Caco-2 (cell line): ENCODE data around the gene GALNT17. TPM values are rescaled to one million over a fixed set of nuclear protein-coding genes. Genes with fewer than 3 reads are reported as not detected.

ENCODE experiments used
- BruUV-seq: library from RNA; stranded (reverse); fragments of 400-500 nt; replicated peaks from 2 replicates; lab custom pipeline; 2021; lab: Mats Ljungman, UMichigan
- CTCF ChIA-PET: fragments of 300-600 bp; sonication (Branson Sonifier 250); formaldehyde crosslinking; loops from one replicate; lab custom pipeline; 2022; ENCODE audit warnings: antibody characterized with exemption; lab: Charles Lee
- POLR2A ChIA-PET: fragments of 300-600 bp; sonication (Branson Sonifier 250); formaldehyde crosslinking; loops from one replicate; lab custom pipeline; 2022; ENCODE audit warnings: antibody characterized with exemption; lab: Charles Lee
- DNase-seq, 2 experiments: peaks; one replicate each; pipeline versions ENCODE4 v3.0.0 to v3.0.0-alpha.2; 2020 to 2022
- H3K27me3 ChIP-seq: replicated peaks from 2 replicates; pipeline ENCODE4 v1.6.0; 2011; ENCODE audit warnings: low read length; ENCODE audit not compliant: control insufficient read depth, insufficient read depth
- H3K36me3 ChIP-seq: 2 replicates; pipeline ENCODE4 v1.5.1; 2011; ENCODE audit warnings: low read length; ENCODE audit not compliant: control insufficient read depth, insufficient read depth
- H3K4me1 ChIP-seq: fragments of 250-450 bp; sonication (Bioruptor Pico); 2 replicates; pipeline ENCODE4 v1.5.1; 2020; ENCODE audit warnings: mild to moderate bottlenecking
- H3K4me3 ChIP-seq: 2 replicates; pipeline ENCODE4 v1.5.1; 2011; ENCODE audit warnings: low read depth, mild to moderate bottlenecking, control low read depth, low read length
- H3K9me3 ChIP-seq: fragments of 250-450 bp; sonication (Bioruptor Pico); 2 replicates; pipeline ENCODE4 v1.5.1; 2020; ENCODE audit warnings: mild to moderate bottlenecking, moderate library complexity
- H3K27ac Mint-ChIP-seq: one replicate; pipeline ENCODE4 v1.8.0; 2022; ENCODE audit warnings: mixed read lengths; ENCODE audit not compliant: unreplicated experiment
- H3K27me3 Mint-ChIP-seq: one replicate; pipeline ENCODE4 v1.8.0; 2022; ENCODE audit warnings: mixed read lengths; ENCODE audit not compliant: insufficient read depth, unreplicated experiment
- H3K36me3 Mint-ChIP-seq: one replicate; pipeline ENCODE4 v1.8.0; 2022; ENCODE audit warnings: mild to moderate bottlenecking, mixed read lengths; ENCODE audit not compliant: insufficient read depth, unreplicated experiment
- H3K4me1 Mint-ChIP-seq: one replicate; pipeline ENCODE4 v1.8.0; 2022; ENCODE audit warnings: low read depth, mixed read lengths; ENCODE audit not compliant: unreplicated experiment
- H3K4me3 Mint-ChIP-seq: one replicate; pipeline ENCODE4 v1.8.0; 2022; ENCODE audit warnings: mild to moderate bottlenecking, moderate library complexity, mixed read lengths; ENCODE audit not compliant: unreplicated experiment
- H3K9me3 Mint-ChIP-seq: one replicate; pipeline ENCODE4 v1.8.0; 2022; ENCODE audit warnings: mixed read lengths; ENCODE audit not compliant: unreplicated experiment
- CTCF ChIP-seq, 2 experiments: fragments of 200-600 bp in 1 of 2; IDR thresholded peaks; 1 replicate in 1 of 2; 2 replicates in 1 of 2; pipeline versions ENCODE4 v1.5.1 to v1.8.0; 2011 to 2022; ENCODE audit warnings: antibody characterized with exemption in 1 of 2, control low read depth in 1 of 2, inconsistent platforms in 1 of 2, low read depth in 1 of 2, low read length in 1 of 2, mild to moderate bottlenecking in 1 of 2, moderate library complexity in 1 of 2; ENCODE audit not compliant: insufficient read depth in 1 of 2, severe bottlenecking in 1 of 2, unreplicated experiment in 1 of 2
- intact Hi-C: fragments of 100-400 bp; cut with micrococcal nuclease; formaldehyde crosslinking; loops from one replicate; pipeline ENCODE4 v1.10.0; 2022; ENCODE audit not compliant: unreplicated experiment
- total RNA-seq: library from RNA; stranded (reverse); gene quantifications from 2 replicates; pipeline ENCODE4 v1.2.3, GENCODE V29; 2022

GALNT17 gene
- total RNA-seq, 1 experiment from 2014 or later, result not detected

GRCh38 chr7:71560354-71560995, 428.5 kb downstream of the GALNT17 start:
- Mint-ChIP-seq H3K9me3 (peaks cover 11% of the 10 kb centered on the region), H3K36me3 (no peaks in the 10 kb centered on the region), H3K4me3 (no peak overlapping the region), H3K27me3 (no peaks in the 10 kb centered on the region), H3K27ac (no peak overlapping the region), H3K4me1 (no peaks in the 10 kb centered on the region)
- Histone ChIP-seq H3K36me3 (no peaks in the 10 kb centered on the region), H3K9me3 (no peaks in the 10 kb centered on the region), H3K4me3 (no peak overlapping the region), H3K4me1 (no peaks in the 10 kb centered on the region), H3K27me3 (no peaks in the 10 kb centered on the region)
- ChIA-PET CTCF (no interaction called here), POLR2A (no interaction called here)
- no TSS peak for BruUV-seq
- TF ChIP-seq CTCF (IDR thresholded peaks at IDR 0.05; ENCODE audit: insufficient read depth in 1 of 2, low read depth in 1 of 2, low read length in 1 of 2, severe bottlenecking in 1 of 2, unreplicated experiment in 1 of 2), result no peak
- no peak for DNase-seq
- intact Hi-C loops, result no loop called here

GRCh38 chr7:71563276-71563675, 431.3 kb downstream of the GALNT17 start:
- H3K27me3 Mint-ChIP-seq, result no peaks in the 10 kb centered on the region
- no peaks in the 10 kb centered on the region for H3K4me1 Mint-ChIP-seq
- H3K27ac Mint-ChIP-seq, result no peak overlapping the region
- intact Hi-C loops, result no loop called here
- Histone ChIP-seq H3K4me3 (no peak overlapping the region), H3K36me3 (no peaks in the 10 kb centered on the region), H3K9me3 (no peaks in the 10 kb centered on the region), H3K27me3 (no peaks in the 10 kb centered on the region), H3K4me1 (no peaks in the 10 kb centered on the region)
- no peak for DNase-seq
- no TSS peak for BruUV-seq
- ChIA-PET POLR2A (no interaction called here), CTCF (no interaction called here)
- H3K4me3 Mint-ChIP-seq, result no peak overlapping the region
- no peak for TF ChIP-seq CTCF (IDR thresholded peaks at IDR 0.05; ENCODE audit: insufficient read depth in 1 of 2, low read depth in 1 of 2, low read length in 1 of 2, severe bottlenecking in 1 of 2, unreplicated experiment in 1 of 2)
- peaks cover 11% of the 10 kb centered on the region for H3K9me3 Mint-ChIP-seq
- no peaks in the 10 kb centered on the region for H3K36me3 Mint-ChIP-seq

- Mint-ChIP-seq H3K27me3 (no peaks in the 10 kb centered on the region), H3K36me3 (no peaks in the 10 kb centered on the region), H3K4me1 (no peaks in the 10 kb centered on the region), H3K4me3 (no peak overlapping the region), H3K9me3 (peaks cover 22% of the 10 kb centered on the region), H3K27ac (no peak overlapping the region)
- H3K36me3 ChIP-seq, result no peaks in the 10 kb centered on the region
- no TSS peak for BruUV-seq
- no peaks in the 10 kb centered on the region for H3K27me3 ChIP-seq
- intact Hi-C loops, result no loop called here
- POLR2A ChIA-PET, result no interaction called here
- H3K4me3 ChIP-seq, result no peak overlapping the region
- DNase-seq, result no peak
- no peaks in the 10 kb centered on the region for H3K4me1 ChIP-seq
- H3K9me3 ChIP-seq, result no peaks in the 10 kb centered on the region
- TF ChIP-seq CTCF (IDR thresholded peaks at IDR 0.05; ENCODE audit: insufficient read depth in 1 of 2, low read depth in 1 of 2, low read length in 1 of 2, severe bottlenecking in 1 of 2, unreplicated experiment in 1 of 2), result no peak
- CTCF ChIA-PET, result no interaction called here
These were observed 434.4 kb downstream of the GALNT17 start for GRCh38 chr7:71566376-71566775.
